ENCODE results near the gene LAPTM5.

DNA sequence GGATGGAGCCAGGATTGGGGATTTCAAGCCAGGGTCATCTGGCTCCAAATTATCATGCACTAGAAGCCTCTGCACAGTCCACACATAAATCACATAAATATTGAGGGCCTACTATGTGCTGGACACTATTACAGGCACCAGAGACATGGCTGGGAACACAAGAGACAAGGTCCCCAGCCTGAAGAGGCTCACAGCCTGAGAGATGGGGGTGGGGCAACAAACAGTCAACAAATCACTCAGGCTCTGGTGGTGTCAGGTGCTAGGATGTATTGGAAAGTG, 41.6 kb upstream of the LAPTM5 start:
- TF ChIP-seq, protein P1, sequence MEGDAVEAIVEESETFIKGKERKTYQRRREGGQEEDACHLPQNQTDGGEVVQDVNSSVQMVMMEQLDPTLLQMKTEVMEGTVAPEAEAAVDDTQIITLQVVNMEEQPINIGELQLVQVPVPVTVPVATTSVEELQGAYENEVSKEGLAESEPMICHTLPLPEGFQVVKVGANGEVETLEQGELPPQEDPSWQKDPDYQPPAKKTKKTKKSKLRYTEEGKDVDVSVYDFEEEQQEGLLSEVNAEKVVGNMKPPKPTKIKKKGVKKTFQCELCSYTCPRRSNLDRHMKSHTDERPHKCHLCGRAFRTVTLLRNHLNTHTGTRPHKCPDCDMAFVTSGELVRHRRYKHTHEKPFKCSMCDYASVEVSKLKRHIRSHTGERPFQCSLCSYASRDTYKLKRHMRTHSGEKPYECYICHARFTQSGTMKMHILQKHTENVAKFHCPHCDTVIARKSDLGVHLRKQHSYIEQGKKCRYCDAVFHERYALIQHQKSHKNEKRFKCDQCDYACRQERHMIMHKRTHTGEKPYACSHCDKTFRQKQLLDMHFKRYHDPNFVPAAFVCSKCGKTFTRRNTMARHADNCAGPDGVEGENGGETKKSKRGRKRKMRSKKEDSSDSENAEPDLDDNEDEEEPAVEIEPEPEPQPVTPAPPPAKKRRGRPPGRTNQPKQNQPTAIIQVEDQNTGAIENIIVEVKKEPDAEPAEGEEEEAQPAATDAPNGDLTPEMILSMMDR (IDR thresholded peaks at IDR 0.05), result no peak
- no peak for TF ChIP-seq POLR2A (IDR thresholded peaks at IDR 0.05)
- TF ChIP-seq POLR2AphosphoS5 (IDR thresholded peaks at IDR 0.05), result no peak
- TF ChIP-seq EP300 (IDR thresholded peaks at IDR 0.05), result no peak

Measured in gastroesophageal sphincter (tissue), 3 donors.